HepG2 (cell line): ENCODE results near the gene SYVN1. TPM values are rescaled to one million over a fixed set of nuclear protein-coding genes. Genes with fewer than 3 reads are reported as not detected.

Source experiments
- BCL3 ChIP-seq: sonication (generic); formaldehyde crosslinking; IDR thresholded peaks from 2 replicates; pipeline ENCODE4 v1.5.1; 2020; ENCODE audit warnings: mild to moderate bottlenecking, missing genetic modification reagents, moderate library complexity
- CBFB ChIP-seq: sonication (generic); formaldehyde crosslinking; IDR thresholded peaks from 2 replicates; pipeline ENCODE4 v1.4.0; 2020; ENCODE audit warnings: missing genetic modification reagents
- FOXO1 ChIP-seq: sonication (generic); formaldehyde crosslinking; IDR thresholded peaks from 2 replicates; pipeline ENCODE4 v1.4.0; 2020; ENCODE audit warnings: missing genetic modification reagents
- HDAC2 ChIP-seq: sonication (generic); formaldehyde crosslinking; IDR thresholded peaks from 2 replicates; pipeline ENCODE4 v1.4.0; 2020; ENCODE audit warnings: missing genetic modification reagents
- IRF9 ChIP-seq: sonication (generic); formaldehyde crosslinking; IDR thresholded peaks from 2 replicates; pipeline ENCODE4 v1.8.0; 2022; ENCODE audit warnings: missing genetic modification reagents, mild to moderate bottlenecking, borderline replicate concordance
- KAT2B ChIP-seq: fragments of 150-350 bp; IDR thresholded peaks from 2 replicates; pipeline ENCODE4 v1.6.1; 2014; ENCODE audit warnings: low read depth, low read length, borderline replicate concordance
- KDM2A ChIP-seq: sonication (generic); formaldehyde crosslinking; IDR thresholded peaks from 2 replicates; pipeline ENCODE4 v1.4.0; 2020; ENCODE audit warnings: low read depth, missing genetic modification reagents, borderline replicate concordance
- KDM6A ChIP-seq: IDR thresholded peaks from 2 replicates; pipeline ENCODE4 v1.6.1; 2016; ENCODE audit warnings: low read depth
- MAFF ChIP-seq: IDR thresholded peaks from 2 replicates; pipeline ENCODE4 v1.6.1; 2011; ENCODE audit warnings: low read depth, low read length, improper control_type of control experiment
- MEF2D ChIP-seq: sonication (generic); formaldehyde crosslinking; IDR thresholded peaks from 2 replicates; pipeline ENCODE4 v1.5.1; 2020; ENCODE audit warnings: mild to moderate bottlenecking, missing genetic modification reagents
- MTF1 ChIP-seq: sonication (generic); formaldehyde crosslinking; IDR thresholded peaks from 2 replicates; pipeline ENCODE4 v1.5.0; 2020; ENCODE audit warnings: missing genetic modification reagents
- NCOA1 ChIP-seq: sonication (generic); formaldehyde crosslinking; IDR thresholded peaks from 2 replicates; pipeline ENCODE4 v1.9.0; 2021; ENCODE audit warnings: missing genetic modification reagents
- NCOA2 ChIP-seq: sonication (generic); formaldehyde crosslinking; IDR thresholded peaks from 2 replicates; pipeline ENCODE4 v1.8.0; 2022; ENCODE audit warnings: inconsistent platforms
- PITX1 ChIP-seq: sonication (generic); formaldehyde crosslinking; IDR thresholded peaks from 2 replicates; pipeline ENCODE4 v1.5.1; 2020; ENCODE audit warnings: mild to moderate bottlenecking, missing genetic modification reagents
- RFX3 ChIP-seq: IDR thresholded peaks from 2 replicates; pipeline ENCODE4 v1.6.1; 2016; ENCODE audit warnings: missing biosample characterization, missing genetic modification reagents
- SALL1 ChIP-seq: sonication (generic); formaldehyde crosslinking; IDR thresholded peaks from 2 replicates; pipeline ENCODE4 v1.8.0; 2022; ENCODE audit warnings: mild to moderate bottlenecking, missing genetic modification reagents
- SMC3 ChIP-seq: IDR thresholded peaks from 2 replicates; pipeline ENCODE4 v1.6.1; 2011; ENCODE audit warnings: low read length, improper control_type of control experiment
- SNAPC2 ChIP-seq: sonication (generic); formaldehyde crosslinking; IDR thresholded peaks from 2 replicates; pipeline ENCODE4 v1.8.1; 2022; ENCODE audit warnings: mild to moderate bottlenecking, missing genetic modification reagents
- THAP11 ChIP-seq: IDR thresholded peaks from 2 replicates; pipeline ENCODE4 v1.6.1; 2016; ENCODE audit warnings: missing biosample characterization, missing genetic modification reagents
- XBP1 ChIP-seq: sonication (generic); formaldehyde crosslinking; IDR thresholded peaks from 2 replicates; pipeline ENCODE4 v1.5.0; 2020; ENCODE audit warnings: missing genetic modification reagents
- YY1 ChIP-seq: IDR thresholded peaks from 2 replicates; pipeline ENCODE4 v1.6.1; 2011; ENCODE audit warnings: low read length, low read depth, moderate library complexity, mild to moderate bottlenecking; ENCODE audit not compliant: insufficient read depth, insufficient replicate concordance
- ZBTB37 ChIP-seq: sonication (generic); formaldehyde crosslinking; IDR thresholded peaks from 2 replicates; pipeline ENCODE4 v1.4.0; 2020; ENCODE audit warnings: mild to moderate bottlenecking, missing genetic modification reagents
- ZBTB7B ChIP-seq: sonication (generic); formaldehyde crosslinking; IDR thresholded peaks from 2 replicates; pipeline ENCODE4 v1.4.0; 2020; ENCODE audit warnings: missing genetic modification reagents
- ZFAT ChIP-seq: sonication (generic); formaldehyde crosslinking; conservative IDR thresholded peaks from 2 replicates; pipeline ENCODE4 v1.8.1; 2023; ENCODE audit warnings: missing genetic modification reagents, inconsistent platforms
- ZNF547 ChIP-seq: sonication (generic); formaldehyde crosslinking; IDR thresholded peaks from 2 replicates; pipeline ENCODE4 v1.5.1; 2020; ENCODE audit warnings: mild to moderate bottlenecking, missing genetic modification reagents
- ZNF691 ChIP-seq: sonication (generic); formaldehyde crosslinking; IDR thresholded peaks from 2 replicates; pipeline ENCODE4 v1.4.0; 2020; ENCODE audit warnings: missing genetic modification reagents, low read depth, mild to moderate bottlenecking, borderline replicate concordance
- ZNF781 ChIP-seq: sonication (generic); formaldehyde crosslinking; IDR thresholded peaks from 2 replicates; pipeline ENCODE4 v1.5.1; 2020; ENCODE audit warnings: borderline replicate concordance, mild to moderate bottlenecking, missing genetic modification reagents; ENCODE audit errors: not compliant biosample characterization
- ZNF792 ChIP-seq: IDR thresholded peaks from 2 replicates; pipeline ENCODE4 v1.6.1; 2016
- polyA plus RNA-seq, 8 experiments: library from polyadenylated mRNA; depleted of rRNA in 3 of 8; stranded (reverse) in 7 of 8; unstranded in 1 of 8; fragments of >200 nt; fragmentation: Illumina TruSeq in 4 of 8; extraction: Trizol in 4 of 8; gene quantifications; 2 replicates each; pipeline versions ENCODE4 v1.2.1 to v1.2.3, GENCODE V29; 2011 to 2016; ENCODE audit warnings: low read depth in 4 of 8, missing spikeins in 1 of 8, mixed read lengths in 1 of 8; ENCODE audit not compliant: insufficient read depth in 1 of 8
- total RNA-seq, 5 experiments: library from RNA; depleted of rRNA; stranded (reverse); fragments of >200 nt; fragmentation: Illumina TruSeq; extraction: Trizol; gene quantifications; 2 replicates each; pipeline ENCODE4 v1.2.3, GENCODE V29; 2016; ENCODE audit warnings: low read depth in 1 of 5

Gene SYVN1
- total and polyA plus RNA-seq, 2 of the 13 experiments (the other 11 are each of a cell fraction or from before 2014, with no cell fraction given) = 10.3 to 22.5 TPM

- TF ChIP-seq PITX1 (CRISPR knock-in tag) (peak; percentile 84), FOXO1 (CRISPR knock-in tag) (0 out of 2 replicates have a peak, but pooled peaks have one; percentile 25), MEF2D (CRISPR knock-in tag) (peak; percentile 70; the same call in 1 of the 2 replicates), YY1 (peak; percentile 78), SNAPC2 (CRISPR knock-in tag) (no peak), SMC3 (no peak), SALL1 (CRISPR knock-in tag) (peak; percentile 90), KDM6A (CRISPR knock-in tag) (peak; percentile 76), ZNF792 (no peak), RFX3 (no peak), HDAC2 (CRISPR knock-in tag) (peak; percentile 78), ZNF691 (0 out of 2 replicates have a peak, but pooled peaks have one; percentile 24), ZBTB37 (CRISPR knock-in tag) (peak; percentile 79), MTF1 (no peak), BCL3 (CRISPR knock-in tag) (0 out of 2 replicates have a peak, but pooled peaks have one; percentile 50), XBP1 (CRISPR knock-in tag) (no peak), ZNF547 (CRISPR knock-in tag) (peak; percentile 66; the same call in 1 of the 2 replicates), ZNF781 (CRISPR knock-in tag) (peak; percentile 91), NCOA2 (CRISPR knock-in tag) (peak; percentile 69), MAFF (peak; percentile 43), KDM2A (peak; percentile 72; the same call in 1 of the 2 replicates), ZBTB7B (CRISPR knock-in tag) (peak; percentile 66; the same call in 1 of the 2 replicates), NCOA1 (no peak), IRF9 (CRISPR knock-in tag) (0 out of 2 replicates have a peak, but pooled peaks have one; percentile 45), THAP11 (CRISPR knock-in tag) (peak; percentile 77), KAT2B (no peak), CBFB (CRISPR knock-in tag) (0 out of 2 replicates have a peak, but pooled peaks have one; percentile 46), ZFAT (CRISPR knock-in tag) (no peak)
These were observed 31.3 kb upstream of the SYVN1 start (continued) for GRCh38 chr11:65165410-65166317.
